UCSD-AML1 (cell line): Measurements from ENCODE around the gene CFC1B.
"Not testable (repeated sequence)": the region's sequence is repeated elsewhere in the genome, so short reads cannot be mapped to it uniquely, and the experiment has no call there.

Source experiments
- DNase-seq: peaks from one replicate; lab custom pipeline; 2025; ENCODE audit not compliant: unreplicated experiment; lab: John Stamatoyannopoulos, UW

CFC1B gene

GRCh38 chr2:130520992-130521391 is at the start of gene CFC1B:
TSS of gene CFC1B (plus strand) at chr2:130521222. CDS start at chr2:130521485, 263 bp downstream.
- not testable (repeated sequence) for DNase-seq

GRCh38 chr2:130491073-130491472 is 29.9 kb upstream of the CFC1B start:
- DNase-seq = not testable (repeated sequence)

GRCh38 chr2:130509228-130509627 is 11.8 kb upstream of the CFC1B start, which contains the start of gene POTEI:
TSS of gene POTEI (minus strand) at chr2:130509328. CDS start at chr2:130509235, 93 bp downstream.
- not testable (repeated sequence) for DNase-seq

- not testable (repeated sequence) for DNase-seq
These were observed 9.9 kb upstream of the CFC1B start for GRCh38 chr2:130510807-130511746.

DNA sequence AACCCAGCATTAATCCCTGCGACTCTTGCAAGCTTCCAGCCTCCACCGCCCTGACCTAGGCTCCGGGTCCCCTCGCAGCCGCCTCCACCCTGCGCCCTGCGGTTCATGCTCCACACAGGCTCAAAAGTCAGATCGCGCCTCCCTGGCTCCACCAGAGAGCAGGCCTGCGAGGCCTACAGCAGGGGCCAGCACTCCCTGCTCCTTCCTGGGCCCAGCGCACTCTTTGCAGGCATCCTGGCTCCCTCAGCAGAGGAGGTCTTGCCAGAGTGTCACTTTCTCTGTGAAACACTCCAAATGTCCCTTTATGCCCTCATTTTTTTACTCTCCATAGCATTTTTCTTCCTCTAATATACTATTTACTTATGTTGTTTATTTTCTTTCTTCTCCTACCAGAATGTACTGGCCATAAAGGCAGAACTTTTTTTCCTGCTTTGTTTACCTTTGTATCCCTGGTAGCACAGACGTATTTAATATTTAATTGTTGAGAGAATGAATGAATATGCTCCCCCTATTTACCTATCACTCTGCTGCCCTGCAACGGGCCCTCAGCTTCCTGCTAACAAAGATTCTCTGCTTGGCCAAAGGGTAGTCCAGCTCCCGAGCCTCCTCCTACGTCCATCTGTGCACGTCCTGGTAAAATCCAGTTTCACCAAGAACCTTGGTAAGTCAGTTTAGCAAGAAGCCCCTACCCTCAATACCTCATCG is 9.1 kb upstream of the CFC1B start:
- not testable (repeated sequence) for DNase-seq

GRCh38 chr2:130518516-130519106 is 2.4 kb upstream of the CFC1B start:
- not testable (repeated sequence) for DNase-seq

GRCh38 chr2:130522390-130522789 is 1.4 kb downstream of the CFC1B start:
- not testable (repeated sequence) for DNase-seq

DNA sequence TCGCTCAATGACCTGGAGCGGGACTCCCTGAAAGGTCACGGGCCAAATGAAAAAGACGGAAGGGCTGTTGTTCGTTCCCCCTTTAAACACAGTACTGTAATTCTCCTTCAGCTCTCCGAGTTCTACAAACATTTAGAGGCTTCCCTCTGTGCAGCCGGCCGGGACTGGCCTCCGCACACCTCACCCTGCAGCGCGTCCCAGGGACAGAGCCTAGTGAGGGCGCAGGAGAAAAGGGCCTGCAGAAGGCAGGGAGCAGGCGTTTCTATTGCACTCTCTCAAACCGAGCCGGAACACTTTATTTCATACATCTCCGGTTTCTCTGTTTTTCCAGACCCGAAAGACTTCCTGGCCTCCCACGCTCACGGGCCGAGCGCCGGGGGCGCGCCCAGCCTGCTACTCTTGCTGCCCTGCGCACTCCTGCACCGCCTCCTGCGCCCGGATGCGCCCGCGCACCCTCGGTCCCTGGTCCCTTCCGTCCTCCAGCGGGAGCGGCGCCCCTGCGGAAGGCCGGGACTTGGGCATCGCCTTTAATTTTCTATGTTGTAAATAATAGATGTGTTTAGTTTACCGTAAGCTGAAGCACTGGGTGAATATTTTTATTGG is 6.4 kb downstream of the CFC1B start:
- DNase-seq = not testable (repeated sequence)

GRCh38 chr2:130529545-130529944 is 8.5 kb downstream of the CFC1B start:
- not testable (repeated sequence) for DNase-seq

DNA sequence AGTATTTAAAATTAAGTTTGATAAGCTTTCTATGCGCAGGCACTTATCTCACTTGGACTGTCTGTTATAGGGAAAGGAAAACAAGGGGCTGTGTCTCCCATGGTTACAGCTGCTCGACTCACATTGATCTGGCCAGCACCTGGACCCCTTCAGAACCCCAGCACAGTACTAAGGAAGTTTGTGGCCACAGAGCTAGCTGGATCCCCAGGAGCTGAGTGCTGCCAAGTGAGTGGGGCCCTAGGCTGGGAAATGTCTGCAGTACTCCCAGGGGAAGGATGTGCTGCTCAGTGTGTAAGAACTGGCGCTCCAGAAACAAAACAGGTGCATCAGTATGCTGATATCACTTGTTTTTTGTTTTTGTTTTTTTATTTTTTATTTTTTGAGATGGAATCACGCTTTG is 9.2 kb downstream of the CFC1B start:
- DNase-seq = not testable (repeated sequence)

DNA sequence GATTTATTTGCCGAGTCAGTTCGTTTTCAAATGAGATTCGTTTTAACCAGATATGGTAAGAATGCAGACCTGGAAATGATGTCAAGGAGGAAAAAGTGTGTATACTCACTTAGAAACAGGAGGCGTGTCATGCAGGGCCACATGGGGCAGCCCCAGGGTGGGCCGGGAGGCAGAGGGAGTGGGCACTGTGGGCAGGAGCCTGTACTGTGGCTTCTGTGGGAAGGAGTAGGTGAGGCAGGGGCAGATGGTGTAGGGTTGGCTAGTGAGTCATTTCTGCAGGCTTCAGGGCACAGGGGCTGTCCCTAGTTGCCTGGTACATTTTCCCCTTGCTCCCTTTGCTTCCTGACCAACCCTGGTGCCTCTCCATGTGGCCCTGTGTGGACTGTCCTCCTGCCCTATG is 10.2 kb downstream of the CFC1B start:
- DNase-seq = not testable (repeated sequence)

DNA sequence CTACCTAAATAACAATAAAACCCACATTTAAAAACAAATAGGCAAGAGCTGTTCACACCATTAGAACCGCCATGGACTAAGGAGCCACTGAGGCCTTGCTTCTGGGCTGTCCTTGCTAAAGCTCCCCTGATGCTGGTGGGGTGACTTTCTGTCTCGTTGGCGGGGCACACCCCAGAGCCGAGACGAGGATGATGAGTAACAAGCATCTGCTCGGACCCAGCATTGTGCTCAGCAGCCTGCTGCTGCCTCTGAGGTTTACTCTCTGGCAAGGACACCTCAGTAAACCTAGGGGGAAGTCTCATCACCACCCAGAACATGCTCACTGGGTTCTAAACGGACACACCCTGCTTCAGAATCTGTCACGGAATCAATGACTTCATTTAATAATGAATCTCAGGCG is 10.7 kb downstream of the CFC1B start:
- DNase-seq = not testable (repeated sequence)

DNA sequence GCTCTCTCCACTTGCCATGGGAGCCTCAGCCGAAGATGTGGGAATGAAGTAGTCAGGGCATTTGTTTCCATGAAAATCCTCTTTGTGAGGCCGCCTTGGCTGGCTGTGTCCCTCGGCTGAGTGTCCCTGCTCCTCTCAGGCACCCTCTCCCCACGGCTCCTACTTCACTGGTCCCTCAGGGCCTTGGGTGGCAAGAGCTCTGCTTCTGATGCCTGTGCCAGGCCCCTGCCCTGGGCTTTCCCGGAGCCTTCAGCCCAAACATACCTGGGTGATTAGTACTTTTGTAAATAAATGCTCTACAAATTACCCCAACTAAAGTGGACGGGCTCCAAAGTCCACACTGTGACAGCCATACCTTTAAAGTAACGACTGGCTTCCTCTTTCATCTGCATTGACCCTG is 15.6 kb downstream of the CFC1B start:
- DNase-seq = not testable (repeated sequence)

DNA sequence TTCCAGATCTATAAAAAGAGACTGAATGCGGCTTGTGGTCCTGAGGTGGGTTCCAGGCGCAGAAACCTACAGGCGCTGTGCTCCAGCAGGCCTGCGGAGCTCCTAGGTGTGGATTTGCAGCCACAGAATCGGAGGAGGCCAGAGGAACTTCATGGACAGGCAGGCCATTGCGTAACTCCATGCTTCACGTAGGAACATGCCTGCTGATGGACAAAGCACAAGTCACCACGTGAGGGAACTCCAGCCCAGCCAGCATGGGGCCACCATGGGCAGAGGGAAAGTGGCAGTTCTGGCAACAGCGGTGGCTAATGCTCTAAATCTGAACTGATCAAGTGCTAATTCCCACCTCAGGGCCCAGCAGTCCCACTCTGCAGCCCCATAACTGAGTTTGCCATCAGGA is 17.2 kb downstream of the CFC1B start:
- DNase-seq = not testable (repeated sequence)

GRCh38 chr2:130542789-130543188 is 21.8 kb downstream of the CFC1B start:
- not testable (repeated sequence) for DNase-seq

DNA sequence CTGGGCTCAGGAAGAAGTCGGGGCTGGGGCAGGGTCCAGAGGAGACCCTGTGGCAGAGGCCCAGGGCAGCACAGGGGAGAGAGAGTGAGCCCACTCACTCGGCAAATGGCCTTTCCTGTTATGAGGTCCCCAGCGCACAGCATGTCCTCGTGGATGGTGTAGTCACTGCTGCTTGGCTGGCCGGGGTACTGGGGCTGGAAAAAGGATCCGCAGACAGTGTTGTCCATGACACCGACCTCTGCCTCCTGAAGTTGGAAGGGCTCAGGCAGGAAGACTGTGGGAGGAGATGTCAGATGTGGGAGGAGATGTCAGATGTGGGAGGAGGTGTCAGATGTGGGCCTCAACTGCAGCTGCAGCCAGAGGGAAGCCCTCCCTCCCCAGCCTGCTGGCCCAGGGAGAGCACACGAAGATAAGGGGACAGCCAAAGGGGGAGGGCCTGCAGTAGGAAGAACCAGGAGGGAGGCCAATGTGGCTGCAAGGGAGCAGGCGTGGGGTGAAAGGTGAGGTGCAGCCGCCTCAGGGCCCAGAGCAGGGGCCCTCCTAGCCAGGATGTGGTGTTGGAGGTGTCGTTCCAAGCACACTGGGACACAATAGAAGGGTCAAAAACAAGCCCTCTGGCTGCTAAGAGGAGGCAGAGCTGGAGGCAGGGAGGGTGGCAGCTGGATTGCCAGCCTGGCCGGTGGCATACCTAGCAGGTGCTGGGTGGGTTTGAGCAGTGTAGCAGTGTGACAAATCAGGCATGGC is 22.9 kb downstream of the CFC1B start:
- not testable (repeated sequence) for DNase-seq

GRCh38 chr2:130544978-130545377 is 24.0 kb downstream of the CFC1B start:
- not testable (repeated sequence) for DNase-seq

- DNase-seq = not testable (repeated sequence)
These were observed 27.4 kb downstream of the CFC1B start for GRCh38 chr2:130548418-130548817.

GRCh38 chr2:130549475-130549874 is 28.5 kb downstream of the CFC1B start:
- DNase-seq = not testable (repeated sequence)

DNA sequence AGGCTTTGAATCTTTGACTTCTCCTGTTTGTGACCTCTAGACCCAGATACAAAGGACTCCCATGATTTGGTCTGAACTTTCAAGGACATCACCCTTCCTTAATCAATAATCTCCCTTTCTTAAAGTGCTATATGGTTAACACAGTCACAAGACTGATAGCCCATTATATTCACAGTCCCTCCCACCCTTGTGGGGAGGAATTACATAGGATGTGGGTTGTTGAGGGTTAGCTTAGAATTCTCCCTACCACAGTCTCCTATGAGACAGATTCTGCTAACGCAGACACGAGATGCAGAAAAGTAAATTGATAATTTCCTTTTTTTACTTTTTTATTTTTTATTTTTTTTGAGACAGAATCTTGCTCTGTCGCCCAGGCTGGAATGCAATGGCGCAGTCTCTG is 33.2 kb downstream of the CFC1B start:
- DNase-seq = not testable (repeated sequence)
